ENCODE results near the gene MAP3K21.

DNA sequence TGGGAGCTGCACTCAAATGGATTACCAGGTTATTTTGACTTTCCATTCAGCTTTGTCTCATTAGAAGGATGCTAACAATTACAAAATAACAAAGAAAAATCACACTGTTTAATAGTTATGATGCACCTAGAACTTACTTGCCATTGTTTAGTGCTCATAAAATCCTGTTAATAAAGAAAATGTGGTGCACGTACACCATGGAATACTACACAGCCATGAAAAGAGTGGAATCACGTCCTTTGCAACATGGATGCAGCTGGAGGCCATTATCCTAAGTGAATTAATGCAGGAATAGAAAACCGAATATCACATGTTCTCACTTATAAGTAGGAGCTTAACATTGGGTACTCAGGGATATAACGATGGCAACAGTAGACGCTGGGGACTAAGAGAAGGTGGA is 19.8 kb downstream of the MAP3K21 start:
- TF ChIP-seq, protein P1, sequence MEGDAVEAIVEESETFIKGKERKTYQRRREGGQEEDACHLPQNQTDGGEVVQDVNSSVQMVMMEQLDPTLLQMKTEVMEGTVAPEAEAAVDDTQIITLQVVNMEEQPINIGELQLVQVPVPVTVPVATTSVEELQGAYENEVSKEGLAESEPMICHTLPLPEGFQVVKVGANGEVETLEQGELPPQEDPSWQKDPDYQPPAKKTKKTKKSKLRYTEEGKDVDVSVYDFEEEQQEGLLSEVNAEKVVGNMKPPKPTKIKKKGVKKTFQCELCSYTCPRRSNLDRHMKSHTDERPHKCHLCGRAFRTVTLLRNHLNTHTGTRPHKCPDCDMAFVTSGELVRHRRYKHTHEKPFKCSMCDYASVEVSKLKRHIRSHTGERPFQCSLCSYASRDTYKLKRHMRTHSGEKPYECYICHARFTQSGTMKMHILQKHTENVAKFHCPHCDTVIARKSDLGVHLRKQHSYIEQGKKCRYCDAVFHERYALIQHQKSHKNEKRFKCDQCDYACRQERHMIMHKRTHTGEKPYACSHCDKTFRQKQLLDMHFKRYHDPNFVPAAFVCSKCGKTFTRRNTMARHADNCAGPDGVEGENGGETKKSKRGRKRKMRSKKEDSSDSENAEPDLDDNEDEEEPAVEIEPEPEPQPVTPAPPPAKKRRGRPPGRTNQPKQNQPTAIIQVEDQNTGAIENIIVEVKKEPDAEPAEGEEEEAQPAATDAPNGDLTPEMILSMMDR (IDR thresholded peaks at IDR 0.05) = no peak
- TF ChIP-seq POLR2A (IDR thresholded peaks at IDR 0.05) = no peak
